ENCODE measurements around the gene SCLY. TPM values are rescaled to one million over a fixed set of nuclear protein-coding genes. Genes with fewer than 3 reads are reported as not detected.

The SCLY gene
- polyA plus RNA-seq, 3 donors: 9.5 to 10.6 (median 10.3) TPM

DNA sequence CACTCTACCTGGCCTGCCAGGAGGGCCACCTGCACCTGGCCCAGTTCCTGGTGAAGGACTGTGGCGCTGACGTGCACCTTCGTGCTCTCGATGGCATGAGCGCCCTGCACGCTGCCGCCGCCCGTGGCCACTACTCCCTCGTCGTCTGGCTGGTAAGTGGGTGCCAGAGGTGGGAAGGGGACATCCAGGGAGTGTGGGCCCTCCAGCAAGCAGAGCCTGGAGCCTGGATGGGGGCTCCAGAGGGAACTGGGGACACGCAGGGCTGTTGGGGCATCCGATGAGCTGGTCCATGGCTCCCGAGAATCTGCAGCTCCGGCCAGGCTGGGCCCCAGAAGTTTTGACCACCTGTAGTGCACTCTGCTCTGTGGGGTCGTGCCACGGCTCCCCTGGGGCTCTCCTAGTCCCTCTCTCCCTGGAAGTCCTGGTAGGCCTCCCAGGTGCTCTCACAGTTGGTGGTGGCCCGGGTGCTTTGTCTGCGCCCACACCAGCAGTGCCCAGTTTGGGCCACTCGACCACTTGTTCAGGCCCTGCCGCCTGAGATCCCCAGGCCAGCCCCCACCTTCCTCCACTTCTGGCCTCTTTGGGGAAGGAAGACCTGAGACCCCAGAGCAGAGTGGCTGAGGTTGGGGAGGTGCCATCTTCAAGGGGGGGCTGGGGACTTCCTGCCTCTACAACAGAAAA is 44.0 kb downstream of the SCLY start:
- no peak for DNase-seq
- Histone ChIP-seq H3K4me3 (replicated peaks in 1 of 3; ENCODE audit: low read depth in 2 of 3, low read length in 3 of 3) (no peak overlapping the region), H3K27ac (ENCODE audit: low read depth in 1 of 2, low read length in 2 of 2) (no peak overlapping the region), H3K79me2 (ENCODE audit: insufficient read depth, low read length) (no peaks in the 10 kb centered on the region), H3K9ac (ENCODE audit: insufficient read depth, low read length, poor library complexity, severe bottlenecking) (no peak overlapping the region), H3K4me1 (ENCODE audit: control insufficient read depth in 1 of 2, insufficient read depth in 2 of 2, low read length in 2 of 2) (peaks cover 19 to 27% of the 10 kb centered on the region in 2 donors), H3K9me3 (replicated peaks in 1 of 2; ENCODE audit: control insufficient read depth in 1 of 2, insufficient read depth in 1 of 2, low read length in 2 of 2) (no peaks in the 10 kb centered on the region), H3K4me2 (replicated peaks; ENCODE audit: extremely low read depth, low read length, poor library complexity, severe bottlenecking) (no peak overlapping the region), H2AFZ (ENCODE audit: insufficient read depth, low read depth, low read length, poor library complexity, severe bottlenecking) (no peak overlapping the region), H4K20me1 (ENCODE audit: insufficient read depth, low read length) (no peaks in the 10 kb centered on the region), H3K36me3 (replicated peaks in 1 of 2; ENCODE audit: control insufficient read depth in 1 of 2, insufficient read depth in 2 of 2, low read length in 2 of 2) (no peaks in the 10 kb centered on the region), H3K27me3 (ENCODE audit: control insufficient read depth in 2 of 2, insufficient read depth in 2 of 2, low read length in 2 of 2) (no peaks in the 10 kb centered on the region)
- Mint-ChIP-seq H3K36me3 (no peaks in the 10 kb centered on the region), H3K27ac (no peak overlapping the region), H3K4me1 (peaks cover 23% of the 10 kb centered on the region), H3K27me3 (ENCODE audit: low read depth in 3 of 3) (peaks cover 2 to 7% (median 3%) of the 10 kb centered on the region in 3 donors), H3K9me3 (peaks cover 0 to 4% (median 0%) of the 10 kb centered on the region in 7 donors), H3K4me3 (no peak overlapping the region)
- TF ChIP-seq, protein P1, sequence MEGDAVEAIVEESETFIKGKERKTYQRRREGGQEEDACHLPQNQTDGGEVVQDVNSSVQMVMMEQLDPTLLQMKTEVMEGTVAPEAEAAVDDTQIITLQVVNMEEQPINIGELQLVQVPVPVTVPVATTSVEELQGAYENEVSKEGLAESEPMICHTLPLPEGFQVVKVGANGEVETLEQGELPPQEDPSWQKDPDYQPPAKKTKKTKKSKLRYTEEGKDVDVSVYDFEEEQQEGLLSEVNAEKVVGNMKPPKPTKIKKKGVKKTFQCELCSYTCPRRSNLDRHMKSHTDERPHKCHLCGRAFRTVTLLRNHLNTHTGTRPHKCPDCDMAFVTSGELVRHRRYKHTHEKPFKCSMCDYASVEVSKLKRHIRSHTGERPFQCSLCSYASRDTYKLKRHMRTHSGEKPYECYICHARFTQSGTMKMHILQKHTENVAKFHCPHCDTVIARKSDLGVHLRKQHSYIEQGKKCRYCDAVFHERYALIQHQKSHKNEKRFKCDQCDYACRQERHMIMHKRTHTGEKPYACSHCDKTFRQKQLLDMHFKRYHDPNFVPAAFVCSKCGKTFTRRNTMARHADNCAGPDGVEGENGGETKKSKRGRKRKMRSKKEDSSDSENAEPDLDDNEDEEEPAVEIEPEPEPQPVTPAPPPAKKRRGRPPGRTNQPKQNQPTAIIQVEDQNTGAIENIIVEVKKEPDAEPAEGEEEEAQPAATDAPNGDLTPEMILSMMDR (IDR thresholded peaks at IDR 0.05): no peak
- 95% methylated on average over 17 of the region's 21 CpGs for WGBS (ENCODE audit: insufficient coverage)
- intact Hi-C loops (cut with micrococcal nuclease): no loop called here

DNA sequence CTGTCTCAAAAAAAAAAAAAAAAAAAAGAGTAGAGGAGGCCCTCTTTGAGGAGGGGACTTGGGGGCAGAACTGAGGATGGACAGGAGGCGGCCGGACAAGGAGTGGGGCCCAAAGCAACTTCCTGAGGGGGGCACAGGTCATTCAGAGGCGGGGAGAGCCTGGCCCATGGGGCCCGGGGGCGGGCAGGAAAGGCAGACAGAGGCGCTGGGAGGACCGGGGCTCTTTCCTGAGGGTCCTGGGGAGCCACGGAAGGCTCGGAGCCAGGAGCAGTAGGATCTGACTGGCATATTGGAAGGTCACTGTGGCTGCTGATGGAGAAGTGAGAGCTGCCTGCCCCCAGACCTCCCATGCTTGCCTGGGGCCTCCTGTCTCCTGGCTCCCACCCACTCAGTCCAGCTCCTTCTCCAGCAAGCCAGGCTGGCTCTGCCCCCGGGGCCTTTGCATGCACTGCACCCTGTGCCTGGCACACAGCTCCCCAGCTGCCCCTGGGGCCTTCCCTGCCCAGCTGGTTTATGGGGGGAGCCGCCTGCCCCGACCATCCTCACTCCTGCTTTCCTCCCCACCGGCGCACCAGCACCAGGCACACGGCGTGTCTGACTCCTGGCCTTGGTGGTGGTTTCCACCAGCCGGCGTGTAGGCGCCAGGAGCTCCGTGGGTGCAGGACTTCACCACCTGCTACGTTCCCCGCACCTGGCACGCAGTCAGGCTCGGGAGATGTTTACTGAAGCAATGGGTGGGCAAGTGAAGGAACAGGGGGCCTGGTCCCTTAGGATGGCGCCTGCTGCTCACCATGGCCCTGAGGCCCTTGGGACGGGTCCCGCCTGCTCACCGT is 44.9 kb downstream of the SCLY start:
- Mint-ChIP-seq H3K27ac (no peak overlapping the region), H3K4me1 (peaks cover 21% of the 10 kb centered on the region), H3K27me3 (ENCODE audit: low read depth in 3 of 3) (peaks cover 2 to 7% (median 3%) of the 10 kb centered on the region in 3 donors), H3K9me3 (peaks cover 0 to 4% (median 2%) of the 10 kb centered on the region in 7 donors), H3K4me3 (no peak overlapping the region), H3K36me3 (no peaks in the 10 kb centered on the region)
- no peaks in the 10 kb centered on the region for H4K20me1 ChIP-seq (ENCODE audit: insufficient read depth, low read length)
- H3K4me1 ChIP-seq (ENCODE audit: control insufficient read depth in 1 of 2, insufficient read depth in 2 of 2, low read length in 2 of 2): peaks cover 17 to 25% of the 10 kb centered on the region in 2 donors
- H2AFZ ChIP-seq (ENCODE audit: insufficient read depth, low read depth, low read length, poor library complexity, severe bottlenecking): no peak overlapping the region
- no peak overlapping the region for H3K27ac ChIP-seq (ENCODE audit: low read depth in 1 of 2, low read length in 2 of 2)
- 92% methylated on average over 22 of the region's 28 CpGs for WGBS (ENCODE audit: insufficient coverage)
- H3K79me2 ChIP-seq (ENCODE audit: insufficient read depth, low read length): no peaks in the 10 kb centered on the region
- no peak for DNase-seq
- H3K4me2 ChIP-seq (replicated peaks; ENCODE audit: extremely low read depth, low read length, poor library complexity, severe bottlenecking): no peak overlapping the region
- TF ChIP-seq, protein P1 (IDR thresholded peaks at IDR 0.05): no peak
- H3K9ac ChIP-seq (ENCODE audit: insufficient read depth, low read length, poor library complexity, severe bottlenecking): no peak overlapping the region
- no peak overlapping the region for H3K4me3 ChIP-seq (replicated peaks in 1 of 3; ENCODE audit: low read depth in 2 of 3, low read length in 3 of 3)
- H3K9me3 ChIP-seq (replicated peaks in 1 of 2; ENCODE audit: control insufficient read depth in 1 of 2, insufficient read depth in 1 of 2, low read length in 2 of 2): no peaks in the 10 kb centered on the region
- intact Hi-C loops (cut with micrococcal nuclease): no loop called here
- no peaks in the 10 kb centered on the region for H3K36me3 ChIP-seq (replicated peaks in 1 of 2; ENCODE audit: control insufficient read depth in 1 of 2, insufficient read depth in 2 of 2, low read length in 2 of 2)
- H3K27me3 ChIP-seq (ENCODE audit: control insufficient read depth in 2 of 2, insufficient read depth in 2 of 2, low read length in 2 of 2): no peaks in the 10 kb centered on the region
